HEK293T (cell line): Measurements from ENCODE around the gene PSMB3.

Source experiments
- CTCF ChIA-PET: fragments of 350-600 bp; formaldehyde crosslinking; extraction: SDS; loops from one replicate; lab custom pipeline; 2021; ENCODE audit warnings: antibody characterized with exemption, inconsistent platforms; lab: Yijun Ruan, JAX
- POLR2A ChIA-PET: fragments of 350-600 bp; formaldehyde crosslinking; extraction: SDS; loops from one replicate; lab custom pipeline; 2020; ENCODE audit warnings: antibody characterized with exemption, inconsistent platforms; lab: Yijun Ruan, JAX
- DNase-seq: peaks from one replicate; pipeline ENCODE4 v3.0.0; 2012; ENCODE audit warnings: mixed read lengths; ENCODE audit errors: extremely low spot score
- ARNT ChIP-seq: fragments of 450-650 bp; IDR thresholded peaks from 2 replicates; pipeline ENCODE4 v1.6.1; 2017; ENCODE audit warnings: mild to moderate bottlenecking
- BHLHE40 ChIP-seq: fragments of 450-650 bp; IDR thresholded peaks from 2 replicates; pipeline ENCODE4 v1.6.1; 2016; ENCODE audit warnings: mild to moderate bottlenecking, moderate library complexity, borderline replicate concordance
- CTBP1 ChIP-seq: fragments of 450-650 bp; IDR thresholded peaks from 2 replicates; pipeline ENCODE4 v1.6.1; 2016; ENCODE audit warnings: borderline replicate concordance
- ELF4 ChIP-seq: fragments of 450-650 bp; IDR thresholded peaks from 2 replicates; pipeline ENCODE4 v1.6.1; 2017; ENCODE audit warnings: antibody characterized with exemption
- FOXA1 ChIP-seq: fragments of 450-650 bp; IDR thresholded peaks from 2 replicates; pipeline ENCODE4 v1.6.1; 2016; ENCODE audit warnings: mild to moderate bottlenecking
- FOXK2 ChIP-seq: fragments of 450-650 bp; IDR thresholded peaks from 2 replicates; pipeline ENCODE4 v1.6.1; 2016; ENCODE audit warnings: mild to moderate bottlenecking
- FOXM1 ChIP-seq: fragments of 450-650 bp; IDR thresholded peaks from 2 replicates; pipeline ENCODE4 v1.6.1; 2017; ENCODE audit warnings: mild to moderate bottlenecking, borderline replicate concordance
- HDGF ChIP-seq: fragments of 450-650 bp; IDR thresholded peaks from 2 replicates; pipeline ENCODE4 v1.6.1; 2017; ENCODE audit warnings: antibody characterized with exemption, borderline replicate concordance
- L3MBTL2 ChIP-seq: fragments of 450-650 bp; conservative IDR thresholded peaks from 2 replicates; pipeline ENCODE4 v1.6.1; 2016; ENCODE audit warnings: mild to moderate bottlenecking
- LEF1 ChIP-seq: fragments of 450-650 bp; IDR thresholded peaks from 2 replicates; pipeline ENCODE4 v1.6.1; 2017; ENCODE audit warnings: mild to moderate bottlenecking, borderline replicate concordance
- NFRKB ChIP-seq: fragments of 450-650 bp; IDR thresholded peaks from 2 replicates; pipeline ENCODE4 v1.6.1; 2016; ENCODE audit warnings: mild to moderate bottlenecking, moderate library complexity
- PKNOX1 ChIP-seq: fragments of 450-650 bp; IDR thresholded peaks from 2 replicates; pipeline ENCODE4 v1.6.1; 2016
- SP1 ChIP-seq: fragments of 450-650 bp; IDR thresholded peaks from 2 replicates; pipeline ENCODE4 v1.6.1; 2017
- SUZ12 ChIP-seq: fragments of 450-650 bp; IDR thresholded peaks from 2 replicates; pipeline ENCODE4 v1.6.1; 2016; ENCODE audit warnings: mild to moderate bottlenecking
- TARDBP ChIP-seq: fragments of 450-650 bp; IDR thresholded peaks from 2 replicates; pipeline ENCODE4 v1.6.1; 2016
- ZNF384 ChIP-seq: fragments of 450-650 bp; IDR thresholded peaks from 2 replicates; pipeline ENCODE4 v1.6.1; 2016

The PSMB3 gene

GRCh38 chr17:38705523-38705802, 47.1 kb upstream of the PSMB3 start:
- DNase-seq = no peak
- CTCF ChIA-PET = interaction anchor here (0.6 to 1.1 kb wide), 2 partner anchors 29 to 41 kb away, joined by 3 read pairs; no protein-coding TSS in a partner anchor

DNA sequence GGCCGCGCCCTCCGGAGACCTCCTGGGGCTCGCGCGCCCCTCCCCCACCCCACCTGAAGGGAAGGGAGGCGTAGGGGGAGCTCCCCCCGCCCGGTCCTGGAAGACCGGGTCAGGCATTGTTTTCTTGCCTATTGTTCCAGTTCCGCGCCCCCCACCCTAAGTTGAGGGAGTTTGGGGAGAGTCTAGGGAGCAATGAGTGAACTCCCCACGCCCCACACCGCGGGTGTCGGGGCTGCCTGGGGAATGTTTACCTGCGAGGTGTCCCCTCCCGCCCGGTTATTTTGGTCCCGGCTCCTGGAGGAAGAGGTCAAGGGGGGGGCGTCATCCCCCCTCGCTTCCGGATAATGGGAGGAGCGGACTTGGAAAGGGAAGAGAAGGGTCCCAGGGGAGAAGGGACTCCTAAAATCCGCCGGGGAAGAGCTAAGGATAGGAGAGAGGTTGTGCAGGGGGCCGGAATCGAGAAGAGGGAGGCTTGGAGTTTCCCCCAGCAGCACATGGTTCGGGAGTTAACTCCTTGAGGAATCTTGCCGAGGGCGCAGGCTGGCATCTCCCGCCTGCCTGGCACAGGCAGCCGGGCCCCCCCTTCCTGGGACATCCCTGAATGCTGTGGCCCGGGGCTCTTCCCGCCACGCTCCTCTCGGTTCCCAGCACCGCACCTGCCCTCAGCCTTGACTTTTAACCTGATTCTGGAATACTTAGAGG, 46.6 kb upstream of the PSMB3 start:
- TF ChIP-seq ELF4 (no peak), PKNOX1 (no peak), L3MBTL2 (peak; percentile 44; the same call in 1 of the 2 replicates), FOXM1 (0 out of 2 replicates have a peak, but pooled peaks have one; percentile 7)
- no peak for DNase-seq
- POLR2A ChIA-PET = interaction anchor here (0.6 to 2.6 kb wide), 13 partner anchors 8 to 164 kb away, joined by 3 to 12 read pairs (median 6); partner anchors contain the start of genes LASP1 and PSMB3
- CTCF ChIA-PET = interaction anchor here (0.5 to 1.2 kb wide), 2 partner anchors 23 to 211 kb away, joined by 3 read pairs; no protein-coding TSS in a partner anchor

More at GRCh38 chr17:38705523-38705802, 47.1 kb upstream of the PSMB3 start:
- POLR2A ChIA-PET = interaction anchor here (1.0 to 2.8 kb wide), 15 partner anchors 9 to 164 kb away, joined by 3 to 12 read pairs (median 7); partner anchors contain the start of genes EPOP, LASP1 and PSMB3
- no peak for TF ChIP-seq SUZ12
- no peak for TF ChIP-seq PKNOX1
- TF ChIP-seq NFRKB = no peak
- TF ChIP-seq FOXK2 = no peak

GRCh38 chr17:38706505-38707216, 45.9 kb upstream of the PSMB3 start:
- CTCF ChIA-PET = interaction anchor here (1.2 kb wide), 2 partner anchors 22 to 29 kb away, joined by 3 read pairs; no protein-coding TSS in a partner anchor
- no peak for TF ChIP-seq ARNT
- TF ChIP-seq BHLHE40 = no peak
- no peak for TF ChIP-seq SUZ12
- no peak for TF ChIP-seq FOXK2
- TF ChIP-seq FOXA1 = no peak
- DNase-seq = no peak
- POLR2A ChIA-PET = interaction anchor here (0.7 to 1.7 kb wide), 11 partner anchors 7 to 163 kb away, joined by 3 to 9 read pairs (median 4); partner anchors contain the start of genes LASP1 and PSMB3

- no peak for DNase-seq
- no peak for TF ChIP-seq PKNOX1
- no peak for TF ChIP-seq ARNT
- TF ChIP-seq BHLHE40 = no peak
- no peak for TF ChIP-seq L3MBTL2
- POLR2A ChIA-PET = interaction anchor here (1.6 to 1.7 kb wide), 2 partner anchors 10 to 23 kb away, joined by 6 read pairs; no protein-coding TSS in a partner anchor
- CTCF ChIA-PET = interaction anchor here (1.2 to 1.8 kb wide), 2 partner anchors 27 to 28 kb away, joined by 3 to 9 read pairs; no protein-coding TSS in a partner anchor
Measured at GRCh38 chr17:38707678-38708351, 44.7 kb upstream of the PSMB3 start.

GRCh38 chr17:38709104-38709820, 43.3 kb upstream of the PSMB3 start:
- POLR2A ChIA-PET = interaction anchor here (1.1 to 1.5 kb wide), 3 partner anchors 22 to 40 kb away, joined by 3 read pairs; no protein-coding TSS in a partner anchor

More at GRCh38 chr17:38709104-38709820, 43.3 kb upstream of the PSMB3 start:
- DNase-seq = no peak
- TF ChIP-seq SP1 (no peak), LEF1 (no peak), SUZ12 (no peak), ELF4 (no peak), ARNT (no peak), PKNOX1 (no peak), FOXK2 (no peak), FOXM1 (no peak), L3MBTL2 (no peak), FOXA1 (no peak), HDGF (no peak), TARDBP (no peak), CTBP1 (no peak), BHLHE40 (no peak), NFRKB (no peak), ZNF384 (no peak)
- CTCF ChIA-PET = interaction anchor here (1.8 kb wide), 1 partner anchor 25 kb away, joined by 9 read pairs; no protein-coding TSS in a partner anchor
